NCI-H1417 treated with DMSO at 0.1 percent for 48 hours (cell line): ENCODE measurements around the gene NOL12.
"Not testable (repeated sequence)": the region's sequence is repeated elsewhere in the genome, so short reads cannot be mapped to it uniquely, and the experiment has no call there.

ENCODE experiments used
- DNase-seq: peaks from one replicate; lab custom pipeline; 2025; lab: John Stamatoyannopoulos, UW

The NOL12 gene

DNA sequence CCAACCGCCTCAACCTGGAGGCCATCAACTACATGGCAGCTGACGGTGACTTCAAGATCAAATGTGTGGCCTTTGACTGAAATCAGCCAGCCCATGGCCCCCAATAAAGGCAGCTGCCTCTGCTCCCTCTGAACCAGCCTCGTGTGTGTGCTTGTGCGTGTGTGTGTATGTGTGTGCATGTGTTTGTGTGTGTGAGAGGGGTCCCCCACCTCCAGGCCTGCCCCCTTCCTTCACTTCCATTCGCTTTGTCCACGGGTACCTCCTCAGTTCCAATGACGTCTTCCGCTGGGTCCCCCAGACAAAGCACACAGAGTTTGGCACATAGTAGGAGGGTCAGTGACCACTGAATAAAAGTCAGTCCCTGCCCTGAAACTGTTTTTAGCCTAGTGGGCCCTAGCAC lies 6.5 kb upstream of the NOL12 start:
- no peak for DNase-seq

DNA sequence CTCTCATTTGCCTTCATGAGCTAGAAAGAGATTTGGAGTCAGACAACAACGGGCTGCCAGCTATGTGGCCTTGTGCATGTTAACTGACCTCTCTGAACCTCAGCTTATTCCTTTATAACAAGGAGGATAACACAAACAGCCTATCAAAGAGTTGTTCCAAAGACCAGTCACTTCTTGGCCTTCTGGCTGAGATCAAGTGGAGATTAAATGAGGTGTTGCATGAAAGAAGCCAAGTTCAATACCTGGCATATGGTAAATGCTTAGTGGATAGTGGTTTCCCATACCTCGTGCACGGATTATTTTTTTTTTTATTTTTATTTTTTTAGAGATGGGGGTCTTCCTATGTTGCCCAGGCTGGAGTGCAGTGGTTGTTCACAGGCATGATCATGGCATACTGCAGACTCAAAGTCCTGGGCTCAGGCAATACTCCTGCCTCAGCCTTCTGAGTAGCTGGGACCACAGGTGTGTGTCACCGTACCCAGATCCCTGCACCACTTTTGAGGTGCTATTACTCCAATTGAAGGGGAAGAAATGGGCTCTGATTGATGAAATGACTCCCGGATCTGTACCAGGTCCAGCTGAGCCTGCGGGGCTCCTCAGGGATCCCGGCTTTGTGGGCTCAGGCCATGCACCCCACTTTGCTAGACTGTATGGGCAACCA lies 5.8 kb upstream of the NOL12 start:
- DNase-seq, result no peak

DNA sequence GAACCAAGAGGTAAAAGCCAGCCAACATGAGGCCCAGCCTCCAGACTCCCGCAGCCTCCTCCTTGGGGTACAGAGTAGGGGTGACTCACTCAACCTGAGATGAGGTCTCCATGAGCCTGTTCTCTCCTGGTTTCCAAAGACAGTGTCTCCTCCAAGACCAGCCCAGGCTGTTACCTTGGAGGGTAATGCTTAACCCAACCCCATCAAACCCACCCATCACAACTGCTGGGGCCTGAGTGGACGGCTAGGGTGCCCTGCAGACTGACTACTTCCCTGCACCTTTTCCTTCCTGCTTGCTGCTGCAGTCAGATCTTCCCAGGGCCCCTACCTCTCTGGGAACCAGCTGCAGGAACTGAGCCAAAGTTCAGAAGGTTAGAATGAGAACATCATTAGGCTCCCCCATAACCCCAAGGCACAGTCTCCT lies 5.1 kb upstream of the NOL12 start:
- no peak for DNase-seq

DNA sequence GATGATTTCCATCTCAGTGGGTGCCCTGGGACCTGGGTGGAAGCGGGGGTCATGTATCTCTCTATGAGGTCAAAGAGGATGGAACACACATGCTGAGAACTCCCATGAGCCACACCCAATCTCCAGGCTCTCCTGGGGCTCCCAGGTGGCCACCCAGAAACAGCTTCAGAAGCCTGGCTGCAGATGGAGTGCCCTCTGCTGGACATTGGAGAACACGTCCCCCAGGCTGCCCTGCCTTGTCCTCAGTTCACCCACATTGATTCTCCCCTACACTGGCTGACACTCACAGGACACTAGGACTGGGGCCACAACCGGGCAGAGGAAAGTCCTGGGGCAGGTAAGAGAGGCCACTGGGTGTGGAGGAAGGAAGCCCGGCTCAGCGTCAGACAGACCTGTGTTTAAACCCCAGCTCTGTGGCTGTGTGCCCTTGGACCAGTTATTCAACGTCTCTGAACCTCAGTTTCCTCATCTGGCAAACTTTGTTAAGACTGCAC lies 4.5 kb upstream of the NOL12 start:
- DNase-seq, result no peak

DNA sequence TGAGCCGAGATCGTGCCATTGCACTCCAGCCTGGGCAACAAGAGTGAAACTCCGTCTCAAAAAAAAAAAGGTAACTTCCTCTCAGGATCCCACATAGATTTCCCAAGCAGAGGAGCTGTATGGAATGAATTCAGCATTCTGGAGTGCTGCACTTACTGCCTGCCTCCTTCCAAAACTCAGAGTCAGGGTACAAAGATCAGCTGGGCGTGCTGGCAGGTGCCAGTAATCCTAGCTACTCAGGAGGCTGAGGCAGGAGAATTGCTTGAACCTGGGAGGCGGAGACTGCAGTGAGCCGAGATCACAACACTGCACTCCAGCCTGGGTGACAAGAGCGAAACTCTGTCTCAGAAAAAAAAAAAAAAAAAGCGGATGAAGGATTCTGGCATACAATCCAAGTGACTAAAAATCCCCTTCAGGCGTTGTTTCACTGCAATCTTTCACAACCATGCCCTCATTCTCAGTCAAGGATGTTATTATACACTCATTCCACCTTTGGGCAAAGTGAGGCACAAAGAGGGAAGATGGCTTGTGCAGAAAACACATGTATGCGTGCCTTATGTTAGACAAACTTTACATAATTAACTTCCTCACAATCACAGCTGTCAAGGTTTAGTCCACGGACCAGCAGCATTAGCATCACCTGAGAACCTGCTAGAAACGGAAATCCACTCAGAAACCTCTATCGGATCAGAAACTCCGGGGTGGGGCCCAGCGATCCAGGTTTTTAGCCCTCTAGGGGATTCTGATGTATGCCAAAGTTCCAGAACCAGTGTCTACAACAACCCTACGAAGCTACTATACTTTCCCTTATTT lies 1.1 kb upstream of the NOL12 start:
- no peak for DNase-seq

DNA sequence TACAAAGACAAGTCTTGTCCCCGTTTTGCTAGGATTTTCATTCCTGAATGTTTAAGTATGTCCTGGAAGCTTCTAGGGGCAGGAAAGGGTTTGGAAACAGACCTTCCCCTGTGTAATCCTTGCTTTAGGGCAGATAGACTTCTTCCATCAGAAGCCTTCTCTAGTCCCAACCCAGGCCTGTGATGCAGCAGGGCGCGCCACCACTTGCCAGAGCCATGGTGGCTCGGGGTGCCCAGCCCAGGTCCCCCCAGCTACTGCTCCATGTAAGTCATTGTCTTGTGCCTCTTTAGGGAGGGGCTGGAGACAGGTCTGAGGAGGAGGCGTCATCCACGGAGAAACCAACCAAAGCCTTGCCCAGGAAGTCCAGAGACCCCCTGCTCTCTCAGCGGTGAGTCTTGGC lies 4.3 kb downstream of the NOL12 start:
- DNase-seq, result no peak

DNA sequence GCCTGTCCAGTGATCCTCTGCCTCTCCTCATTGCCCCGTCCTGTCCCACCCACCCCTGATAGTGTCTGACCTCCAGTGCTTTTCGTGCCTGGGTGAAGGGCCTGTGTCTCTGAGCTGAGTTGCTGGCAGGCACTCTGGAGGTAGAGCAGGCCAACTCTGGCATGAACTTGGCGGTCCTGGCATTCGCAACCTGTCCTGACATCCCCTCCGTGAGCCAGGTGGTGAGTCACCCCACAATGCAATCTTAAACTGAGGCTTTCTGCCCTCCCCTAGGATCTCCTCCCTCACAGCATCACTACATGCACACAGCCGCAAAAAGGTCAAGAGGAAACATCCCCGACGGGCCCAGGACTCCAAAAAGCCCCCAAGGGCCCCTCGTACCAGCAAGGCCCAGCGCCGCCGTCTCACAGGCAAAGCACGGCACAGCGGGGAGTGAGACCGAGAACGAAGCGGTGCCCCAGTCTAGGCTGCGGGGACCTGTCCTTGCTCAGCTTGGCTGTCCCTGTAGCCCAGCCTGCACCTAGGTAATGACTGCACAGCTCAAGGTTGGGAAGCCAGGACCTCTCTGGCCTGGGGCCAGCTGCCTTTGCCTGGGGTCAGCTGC lies 4.9 kb downstream of the NOL12 start:
- DNase-seq, result no peak

DNA sequence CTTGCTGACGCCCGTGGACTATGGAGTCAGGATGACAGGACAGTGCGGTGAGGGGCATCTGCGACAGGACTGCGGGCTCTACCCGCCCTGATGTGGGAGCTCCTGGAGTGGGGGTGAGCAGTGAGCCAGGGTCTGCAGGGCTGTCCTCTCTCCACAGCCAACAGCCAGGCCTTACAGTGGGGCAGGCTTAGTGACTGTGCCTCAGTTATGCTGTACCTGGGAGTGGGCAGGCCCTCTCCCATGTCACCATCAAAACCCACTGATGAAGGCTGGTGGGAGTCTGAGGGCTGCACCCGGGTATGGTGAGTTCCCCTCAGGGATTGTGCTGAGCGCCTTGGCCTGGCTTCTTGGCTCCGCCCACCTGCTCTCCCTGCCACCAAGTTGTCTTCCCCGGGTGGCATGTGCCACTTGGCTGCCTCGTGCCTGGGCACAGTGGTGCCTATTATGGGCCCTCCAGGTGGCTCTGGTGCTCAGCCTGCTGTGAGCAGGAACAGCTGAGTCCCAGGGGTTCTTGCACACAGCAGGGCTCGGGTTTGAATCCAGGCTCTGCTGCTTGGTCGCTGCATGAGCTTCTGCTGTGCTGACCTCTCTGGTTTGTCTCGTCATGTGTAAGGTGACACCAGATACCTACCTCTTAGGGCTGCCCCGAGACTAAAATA lies 6.6 kb downstream of the NOL12 start:
- DNase-seq, result no peak

DNA sequence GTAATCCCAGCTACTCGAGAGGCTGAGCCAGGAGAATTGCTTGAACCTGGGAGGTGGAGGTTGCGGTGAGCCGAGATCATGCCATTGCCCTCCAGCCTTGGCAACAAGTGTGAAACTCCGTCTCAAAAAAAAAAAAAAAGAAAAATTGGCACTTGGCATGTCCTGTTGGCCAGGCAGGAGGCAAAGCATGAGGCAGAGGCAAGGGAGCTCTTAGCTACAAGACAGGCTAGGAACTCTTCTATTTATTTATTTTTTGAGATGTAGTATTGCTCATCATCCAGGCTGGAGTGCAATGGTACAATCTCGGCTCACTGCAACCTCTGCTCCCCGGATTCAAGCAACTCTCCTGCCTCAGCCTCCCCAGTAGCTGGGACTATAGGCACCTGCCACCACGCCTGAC lies 8.0 kb downstream of the NOL12 start:
- DNase-seq, result not testable (repeated sequence)

DNA sequence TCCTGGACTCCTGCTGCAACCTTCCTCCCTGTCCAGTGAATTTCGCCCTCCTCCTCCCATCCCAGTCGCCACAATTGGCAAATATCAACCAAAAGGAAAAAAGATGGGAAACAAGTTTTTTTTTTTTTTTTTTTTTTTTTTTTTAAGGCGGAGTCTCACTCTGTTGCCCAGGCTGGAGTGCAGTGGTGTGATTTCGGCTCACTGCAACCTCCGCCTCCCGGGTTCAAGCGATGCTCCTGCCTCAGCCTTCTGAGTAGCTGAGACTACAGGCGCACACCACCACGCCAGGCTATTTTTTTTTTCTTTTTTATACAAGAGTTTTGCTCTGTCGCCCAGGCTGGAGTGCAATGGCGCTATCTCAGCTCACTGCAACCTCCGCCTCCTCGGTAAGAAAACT lies 10.1 kb downstream of the NOL12 start:
- not testable (repeated sequence) for DNase-seq

DNA sequence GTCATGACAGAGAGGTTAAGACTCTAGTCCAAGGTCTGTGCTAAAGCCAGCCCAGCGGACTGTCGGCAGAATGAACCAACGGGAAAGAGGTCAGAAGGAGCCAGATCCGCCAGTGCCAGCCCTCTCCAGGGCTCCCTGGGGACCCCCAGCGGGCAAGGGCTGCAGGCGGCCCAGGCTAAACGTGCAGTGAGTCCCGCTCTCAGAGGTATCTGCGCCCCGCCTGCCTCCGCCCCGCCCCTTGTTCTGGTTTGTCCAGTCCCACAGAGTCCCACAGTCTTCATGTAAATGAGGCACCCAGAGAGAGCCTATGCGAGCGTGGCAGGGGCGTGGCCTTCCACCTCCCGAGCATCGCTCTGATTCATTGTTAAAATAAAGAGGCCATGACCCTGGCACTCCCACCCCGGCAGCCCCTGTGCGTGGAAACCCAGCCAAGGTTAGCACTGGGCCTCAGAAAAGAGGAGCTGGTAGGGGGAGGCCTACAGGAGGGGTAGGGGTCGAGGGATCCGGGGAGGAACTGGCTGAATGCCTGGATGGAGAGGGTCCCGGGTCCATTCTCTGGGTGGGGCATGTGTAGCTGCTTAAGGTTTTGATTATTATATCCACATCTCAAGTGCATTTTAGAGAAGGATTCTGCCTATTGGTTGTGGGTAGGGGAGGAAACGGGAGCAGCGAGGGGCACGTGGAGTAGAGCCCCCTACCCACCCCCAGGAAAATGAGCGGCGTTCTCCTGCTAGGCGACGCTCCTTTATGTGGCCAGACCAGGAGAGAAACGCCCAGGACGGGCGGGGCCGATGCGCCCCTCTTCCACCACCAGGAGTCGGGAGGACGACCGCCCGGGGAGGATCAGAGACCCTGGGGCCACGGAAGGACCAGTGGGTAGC lies 10.8 kb downstream of the NOL12 start, which contains the start of gene TRIOBP:
Gene TRIOBP, plus strand, starts transcription at position 392 of the 881 bp plus-strand sequence. CDS start 4,318 bp downstream, outside the sequence.
- DNase-seq, result no peak

DNA sequence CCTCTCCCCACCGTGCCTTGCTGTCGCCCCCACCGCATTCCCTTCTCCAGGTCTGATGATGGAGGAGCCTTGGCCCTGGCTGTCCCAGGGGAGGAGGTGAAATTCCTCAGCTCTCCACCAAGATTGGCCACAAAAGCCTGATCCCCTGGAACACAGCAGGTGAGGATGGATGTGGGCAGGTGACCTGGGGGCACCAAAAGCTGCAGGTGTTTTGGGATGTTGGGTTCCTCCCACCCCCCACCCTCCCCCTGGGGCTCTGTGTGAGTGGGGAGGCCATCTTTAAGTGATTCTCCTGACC lies 11.3 kb downstream of the NOL12 start:
- no peak for DNase-seq

DNA sequence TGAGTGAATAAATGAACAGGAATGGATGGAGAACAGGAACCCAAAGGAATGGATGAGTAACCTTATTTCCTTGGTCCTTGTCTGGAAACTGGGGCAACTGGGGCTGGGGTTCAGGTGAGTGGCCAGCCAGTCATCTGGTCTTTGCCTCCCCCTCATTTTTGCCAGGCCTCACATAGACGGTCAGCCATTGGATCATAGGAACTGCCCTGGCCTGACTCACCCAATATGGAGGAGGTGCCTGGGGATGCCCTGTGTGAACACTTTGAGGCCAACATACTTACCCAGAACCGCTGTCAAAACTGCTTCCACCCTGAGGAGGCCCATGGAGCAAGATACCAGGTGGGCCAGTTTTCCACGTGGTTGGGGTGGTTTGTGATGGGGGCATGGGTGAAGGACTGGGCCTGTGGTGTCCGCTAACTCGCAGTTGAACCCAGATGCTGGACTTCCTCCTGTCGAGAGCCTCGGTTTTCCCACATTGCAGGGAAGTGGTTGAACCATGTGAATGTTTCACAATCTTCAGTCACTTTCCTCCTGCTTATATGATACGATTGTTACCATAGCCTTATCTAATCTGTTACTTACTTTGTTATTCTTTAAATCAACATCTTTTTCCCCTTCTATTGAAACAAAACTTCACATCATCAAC lies 15.1 kb downstream of the NOL12 start:
- DNase-seq, result no peak

DNA sequence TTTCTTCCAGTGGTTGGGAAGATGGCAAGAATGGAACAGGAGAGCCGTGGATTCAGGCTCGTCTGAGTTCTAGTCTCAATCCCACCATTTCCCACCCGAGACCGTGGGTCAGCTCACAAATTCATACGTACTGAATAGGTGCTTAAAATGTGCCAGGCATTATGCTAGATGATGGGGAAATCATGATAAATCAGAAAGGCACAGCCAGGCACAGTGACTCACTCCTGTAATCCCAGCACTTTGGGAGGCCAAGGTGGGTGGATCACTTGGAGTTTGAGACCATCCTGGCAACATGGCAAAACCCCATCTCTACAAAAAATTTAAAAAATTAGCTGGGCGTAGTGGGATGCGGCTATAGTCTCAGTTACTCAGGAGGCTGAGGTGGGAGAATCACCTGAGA lies 17.8 kb downstream of the NOL12 start:
- no peak for DNase-seq

DNA sequence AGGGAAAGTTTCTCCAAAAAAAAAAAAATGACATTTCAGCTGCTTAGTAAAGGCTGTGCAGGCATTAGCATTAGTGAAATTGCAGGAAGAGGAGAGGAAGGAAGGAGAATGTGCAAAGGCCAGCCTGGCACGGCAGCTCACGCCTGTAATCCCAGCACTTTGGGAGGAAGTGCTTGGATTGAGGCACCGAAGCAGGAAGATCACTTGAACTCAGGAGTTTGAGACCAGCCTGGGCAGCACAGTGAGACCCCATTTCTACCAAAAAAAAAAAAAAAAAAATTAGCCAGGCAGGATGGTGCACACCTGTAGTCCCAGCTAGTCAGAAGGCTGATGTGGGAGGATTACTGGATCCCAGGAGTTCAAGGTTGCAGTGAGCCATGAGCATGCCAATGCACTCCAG lies 18.5 kb downstream of the NOL12 start:
- DNase-seq, result no peak

DNA sequence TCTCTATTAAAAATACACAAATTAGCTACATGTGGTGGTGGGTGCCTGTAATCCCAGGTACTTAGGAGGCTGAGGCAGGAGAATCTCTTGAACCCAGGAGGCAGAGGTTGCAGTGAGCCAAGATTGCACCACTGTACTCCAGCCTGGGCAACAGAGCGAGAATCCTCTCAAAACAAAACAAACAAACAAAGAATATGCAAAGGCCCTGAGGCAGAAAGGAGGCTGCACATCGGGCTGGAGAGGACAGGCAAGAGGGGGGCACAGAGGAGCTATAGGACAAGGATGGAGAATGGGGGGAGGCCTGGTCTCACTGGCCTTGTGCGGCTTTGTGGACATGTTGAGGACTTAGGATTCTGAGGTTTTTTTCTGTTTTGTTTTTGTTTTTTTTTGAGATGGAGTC lies 19.1 kb downstream of the NOL12 start:
- no peak for DNase-seq

DNA sequence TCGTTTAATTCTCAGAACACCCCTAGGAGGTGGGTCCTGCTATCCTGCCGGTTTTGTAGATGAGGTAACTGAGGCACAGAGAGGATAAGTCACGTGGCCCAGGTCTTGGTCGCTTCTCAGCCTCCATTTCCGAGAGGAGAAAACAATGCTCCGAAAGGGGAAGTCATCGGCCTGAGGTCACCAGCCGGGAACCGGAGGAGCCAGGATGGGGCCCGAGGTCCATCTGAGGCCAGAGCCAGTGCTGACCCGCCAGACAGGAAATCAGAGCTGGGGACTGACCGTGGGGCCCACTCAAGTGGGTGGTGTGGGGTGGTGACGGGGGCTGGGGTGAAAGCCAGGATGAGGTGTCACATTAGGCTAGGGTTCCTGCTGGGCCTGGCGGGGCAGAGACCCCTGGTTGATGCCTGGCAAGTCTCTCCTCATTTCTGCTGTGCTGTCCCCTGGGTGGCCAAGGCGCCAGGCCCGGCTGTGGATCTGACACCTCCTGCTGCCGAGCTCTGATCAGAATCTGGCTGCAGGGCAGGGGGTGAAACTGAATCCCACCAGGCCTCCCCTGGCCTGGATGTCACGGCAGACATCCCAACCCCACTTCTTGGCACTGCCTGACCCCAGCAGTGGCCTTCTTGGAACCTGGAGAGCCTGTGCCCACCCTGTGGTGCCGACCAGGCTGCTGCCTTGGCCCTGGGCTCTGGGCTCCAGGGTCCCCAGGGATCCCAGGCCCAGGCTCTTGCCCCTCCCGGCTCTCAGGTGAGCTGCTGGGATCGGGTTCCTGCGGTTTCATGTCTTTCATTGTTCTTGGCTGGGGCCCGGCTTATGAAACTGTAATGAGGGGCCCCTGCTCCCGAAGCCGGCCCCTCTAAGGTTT lies 22.7 kb downstream of the NOL12 start:
- no peak for DNase-seq

DNA sequence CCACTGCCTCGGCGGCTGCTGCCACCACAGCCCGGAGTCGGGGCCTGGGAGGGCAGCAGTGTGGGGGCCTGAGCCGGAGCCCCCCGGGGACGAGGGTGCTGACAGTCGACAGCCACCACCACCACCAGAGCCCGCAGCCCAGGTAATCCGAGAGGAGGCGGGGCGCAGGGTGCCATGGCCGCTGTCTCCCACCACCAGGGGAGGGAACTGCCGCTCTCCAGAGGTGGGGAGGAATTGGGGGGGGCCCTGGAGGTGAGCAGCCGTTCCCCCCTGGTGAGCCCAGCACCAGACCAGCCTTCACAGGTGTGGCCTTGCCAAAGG lies 23.3 kb downstream of the NOL12 start:
- no peak for DNase-seq

DNA sequence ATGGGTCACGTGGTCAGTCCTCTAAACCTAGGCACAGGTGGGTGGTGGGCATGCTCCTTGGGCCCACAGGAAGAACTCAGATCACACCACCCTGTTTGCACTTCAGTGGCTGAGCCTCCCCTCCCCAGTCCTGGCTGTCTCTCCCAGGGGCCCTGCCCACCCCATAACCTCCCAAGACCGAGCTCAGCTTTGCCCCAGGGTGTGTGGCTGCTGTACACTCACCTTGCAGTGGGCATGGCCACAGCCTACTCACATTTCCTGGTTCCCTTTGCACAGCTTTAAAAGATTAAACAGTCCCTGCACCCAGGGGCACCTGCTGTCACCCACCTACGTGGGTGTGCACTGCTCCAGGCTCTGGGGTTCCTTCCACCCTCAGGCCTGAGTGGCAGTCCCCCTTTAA lies 24.5 kb downstream of the NOL12 start:
- no peak for DNase-seq

DNA sequence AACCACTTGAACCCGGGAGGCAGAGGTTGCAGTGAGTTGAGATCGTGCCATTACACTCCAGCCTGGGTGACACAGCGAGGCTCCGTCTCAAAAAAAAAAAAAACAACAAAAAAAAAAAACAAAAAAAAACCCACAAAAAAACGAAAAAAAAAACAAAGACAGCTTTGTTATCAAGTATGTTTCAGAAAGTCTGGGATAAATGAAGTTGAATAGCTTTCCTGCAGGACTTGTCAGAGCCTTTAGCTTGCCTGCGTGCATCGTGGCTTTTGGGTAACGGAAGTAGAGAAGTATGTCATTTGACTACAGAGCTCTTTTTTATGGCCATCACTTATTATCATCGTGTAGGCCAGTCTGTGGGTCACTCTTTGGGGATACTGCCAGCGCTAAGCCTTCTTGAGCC lies 25.3 kb downstream of the NOL12 start:
- DNase-seq, result no peak
